GM13976 (cell line): ENCODE data around the gene BLVRA.
"Not testable (repeated sequence)": the region's sequence is repeated elsewhere in the genome, so short reads cannot be mapped to it uniquely, and the experiment has no call there.

ENCODE experiments used
- DNase-seq: peaks from one replicate; pipeline ENCODE4 v3.0.0; 2012; ENCODE audit warnings: low spot score
- in situ Hi-C: fragments of 300-500 bp; cut with MboI; formaldehyde crosslinking; loops from one replicate; pipeline ENCODE4 v1.12.0; 2022; ENCODE audit warnings: low sequenced_read_pairs, mixed read lengths, inconsistent platforms; ENCODE audit not compliant: unreplicated experiment
- TF ChIP-seq, protein P1 (sequence below): IDR thresholded peaks from 2 replicates; pipeline ENCODE4 v1.5.1; 2012; ENCODE audit warnings: borderline replicate concordance, mild to moderate bottlenecking; ENCODE audit not compliant: insufficient read depth; ENCODE audit errors: extremely low read depth, missing control alignments, control extremely low read depth

Gene BLVRA

DNA sequence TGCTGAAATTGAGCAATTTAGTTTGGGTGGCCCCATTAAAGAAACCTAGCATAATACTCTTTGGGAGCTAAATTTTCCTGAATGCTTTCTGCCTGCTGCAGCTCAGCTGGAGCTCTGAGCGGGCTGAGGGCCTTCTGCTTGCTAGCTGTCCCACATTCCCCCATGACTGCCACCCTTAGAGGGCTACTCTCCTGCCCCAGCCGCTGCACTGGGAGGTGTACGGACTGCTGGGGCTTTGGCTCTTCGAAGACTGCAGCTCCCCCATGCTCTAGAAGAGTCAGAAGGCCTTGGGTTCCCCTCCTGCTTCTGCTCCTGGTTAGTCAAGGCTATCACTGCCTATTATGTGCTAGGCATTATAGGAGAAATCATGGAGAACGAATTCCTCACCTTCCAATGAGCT, 31.5 kb downstream of the BLVRA start:
- in situ Hi-C loops, result no loop called here
- TF ChIP-seq, protein P1, sequence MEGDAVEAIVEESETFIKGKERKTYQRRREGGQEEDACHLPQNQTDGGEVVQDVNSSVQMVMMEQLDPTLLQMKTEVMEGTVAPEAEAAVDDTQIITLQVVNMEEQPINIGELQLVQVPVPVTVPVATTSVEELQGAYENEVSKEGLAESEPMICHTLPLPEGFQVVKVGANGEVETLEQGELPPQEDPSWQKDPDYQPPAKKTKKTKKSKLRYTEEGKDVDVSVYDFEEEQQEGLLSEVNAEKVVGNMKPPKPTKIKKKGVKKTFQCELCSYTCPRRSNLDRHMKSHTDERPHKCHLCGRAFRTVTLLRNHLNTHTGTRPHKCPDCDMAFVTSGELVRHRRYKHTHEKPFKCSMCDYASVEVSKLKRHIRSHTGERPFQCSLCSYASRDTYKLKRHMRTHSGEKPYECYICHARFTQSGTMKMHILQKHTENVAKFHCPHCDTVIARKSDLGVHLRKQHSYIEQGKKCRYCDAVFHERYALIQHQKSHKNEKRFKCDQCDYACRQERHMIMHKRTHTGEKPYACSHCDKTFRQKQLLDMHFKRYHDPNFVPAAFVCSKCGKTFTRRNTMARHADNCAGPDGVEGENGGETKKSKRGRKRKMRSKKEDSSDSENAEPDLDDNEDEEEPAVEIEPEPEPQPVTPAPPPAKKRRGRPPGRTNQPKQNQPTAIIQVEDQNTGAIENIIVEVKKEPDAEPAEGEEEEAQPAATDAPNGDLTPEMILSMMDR, result no peak
- DNase-seq, result no peak

DNA sequence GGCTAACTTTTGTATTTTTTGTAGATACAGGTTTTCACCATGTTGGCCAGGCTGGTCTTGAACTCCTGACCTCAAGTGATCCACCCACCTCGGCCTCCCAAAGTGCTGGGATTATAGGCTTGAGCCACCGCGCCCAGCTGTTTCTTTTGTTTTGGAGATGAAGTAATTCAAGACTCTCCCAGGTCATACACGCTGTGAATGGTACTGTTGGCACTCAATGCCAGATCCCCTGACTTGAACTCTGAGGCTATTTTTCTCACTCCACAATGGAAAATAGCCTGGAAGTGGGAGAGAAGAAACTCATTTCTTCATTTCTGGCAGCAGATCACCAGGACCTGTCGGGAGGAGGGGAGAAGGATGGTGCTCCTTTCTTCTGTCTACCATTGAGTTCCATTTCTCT, 32.4 kb downstream of the BLVRA start:
- TF ChIP-seq, protein P1, result no peak
- no peak for DNase-seq
- in situ Hi-C loops, result no loop called here

DNA sequence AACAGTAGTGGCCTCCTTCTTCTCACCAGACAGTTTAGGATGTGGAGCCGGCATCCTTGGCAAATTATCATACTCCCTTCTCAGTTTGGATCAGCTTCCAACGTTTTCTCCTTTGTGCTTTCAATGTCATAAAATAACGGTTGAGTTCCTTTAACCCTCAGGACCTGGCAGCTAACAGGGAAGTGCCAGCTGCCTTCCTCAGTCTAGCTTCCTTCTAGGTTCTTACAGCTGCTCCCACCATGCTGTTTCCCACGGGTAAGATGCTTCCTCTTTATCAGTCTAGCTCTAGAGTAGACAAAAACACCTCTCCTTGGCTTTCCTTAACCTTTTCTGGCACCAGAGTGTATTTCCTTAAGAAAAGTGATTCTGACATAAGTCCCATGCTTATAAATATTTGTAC, 33.2 kb downstream of the BLVRA start:
- DNase-seq, result no peak
- TF ChIP-seq, protein P1, result no peak
- in situ Hi-C loops, result no loop called here

DNA sequence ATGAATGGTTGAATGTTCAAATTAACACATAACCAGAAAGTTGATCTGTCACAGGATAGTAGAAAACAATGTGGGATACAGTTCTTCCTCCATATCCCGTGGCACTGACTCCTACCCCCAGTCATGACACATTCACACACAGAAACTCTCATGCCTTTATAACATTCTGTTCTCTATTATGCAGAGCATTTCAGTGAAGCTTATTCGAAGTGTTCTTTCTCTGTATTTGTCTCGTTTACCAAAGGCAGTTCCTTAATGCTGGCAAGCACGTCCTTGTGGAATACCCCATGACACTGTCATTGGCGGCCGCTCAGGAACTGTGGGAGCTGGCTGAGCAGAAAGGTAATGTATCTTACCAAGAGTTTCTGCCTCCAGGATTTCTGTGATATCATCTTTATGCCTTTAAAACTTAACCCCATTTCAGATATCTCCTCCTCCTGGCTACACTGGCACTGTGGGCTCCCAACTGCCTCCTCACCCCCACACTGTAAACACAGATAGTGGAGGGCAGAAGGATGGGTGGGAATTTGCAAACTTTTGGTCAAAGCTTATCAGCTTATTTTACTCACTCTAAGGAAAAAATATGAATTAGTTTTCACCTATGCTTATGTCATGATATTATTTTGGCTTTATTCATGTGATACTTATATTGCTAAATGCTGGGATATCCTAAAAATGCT, 34.1 kb downstream of the BLVRA start:
- in situ Hi-C loops, result no loop called here
- TF ChIP-seq, protein P1, result no peak

DNA sequence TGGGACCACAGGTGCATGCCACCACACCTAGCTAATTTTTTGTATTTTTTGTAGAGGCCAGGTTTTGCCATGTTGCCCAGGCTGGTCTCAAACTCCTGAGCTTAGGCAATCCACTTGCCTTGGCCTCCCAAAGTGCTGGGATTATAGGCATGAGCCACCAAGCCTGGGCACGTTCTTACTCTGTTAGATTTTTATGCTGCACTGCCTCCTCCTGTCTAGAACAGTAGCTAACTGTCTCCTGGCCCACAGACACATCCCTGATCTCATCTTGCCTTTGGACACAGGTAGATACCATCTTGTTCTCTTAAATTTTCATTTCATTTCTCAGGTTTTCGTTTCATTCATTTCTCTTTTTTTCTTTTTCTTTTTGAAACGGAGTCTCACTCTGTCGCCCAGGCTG, 41.1 kb downstream of the BLVRA start:
- in situ Hi-C loops, result no loop called here
- DNase-seq, result no peak
- TF ChIP-seq, protein P1, result no peak

More for the DNA sequence above, 34.1 kb downstream of the BLVRA start:
- no peak for DNase-seq

DNA sequence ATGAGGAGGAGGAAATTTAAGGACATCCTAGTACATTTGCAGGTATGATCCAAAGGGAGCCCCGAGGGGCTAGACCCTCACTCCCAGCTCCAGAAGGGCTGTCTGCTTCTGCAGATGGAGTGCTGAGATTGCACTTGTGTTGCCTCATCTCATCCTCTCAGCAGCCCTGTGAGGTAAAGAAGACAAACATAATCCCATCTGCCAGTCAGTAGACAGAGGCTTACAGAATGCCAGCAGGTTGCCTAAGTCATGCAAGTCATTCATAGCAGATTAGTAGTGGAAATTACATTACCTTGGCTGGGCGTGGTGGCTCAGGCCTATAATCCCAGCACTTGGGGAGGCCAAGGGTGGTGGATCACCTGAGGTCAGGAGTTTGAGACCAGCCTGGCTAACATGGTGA, 45.4 kb downstream of the BLVRA start:
- TF ChIP-seq, protein P1, result no peak
- no peak for DNase-seq
- in situ Hi-C loops, result no loop called here

DNA sequence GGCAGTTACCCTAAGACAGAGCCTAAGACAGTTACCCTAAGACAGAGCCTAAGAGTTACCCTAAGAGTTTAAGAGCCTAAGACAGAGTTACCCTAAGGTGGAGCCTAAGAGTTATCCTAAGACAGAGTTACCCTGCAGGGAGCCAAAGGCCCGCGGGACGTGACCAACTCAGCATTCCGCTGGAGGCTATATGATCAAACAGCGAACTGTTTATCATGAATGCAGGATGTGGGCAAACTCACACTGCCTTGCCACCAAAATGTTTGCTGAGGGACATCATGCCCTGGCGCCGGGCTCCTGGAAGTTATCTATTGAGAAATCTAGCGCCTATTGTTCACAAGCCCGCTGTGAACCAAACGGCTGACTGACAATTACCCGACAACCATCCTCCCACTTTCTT, 49.9 kb downstream of the BLVRA start:
- no peak for DNase-seq
- TF ChIP-seq, protein P1, result no peak
- in situ Hi-C loops, result no loop called here

DNA sequence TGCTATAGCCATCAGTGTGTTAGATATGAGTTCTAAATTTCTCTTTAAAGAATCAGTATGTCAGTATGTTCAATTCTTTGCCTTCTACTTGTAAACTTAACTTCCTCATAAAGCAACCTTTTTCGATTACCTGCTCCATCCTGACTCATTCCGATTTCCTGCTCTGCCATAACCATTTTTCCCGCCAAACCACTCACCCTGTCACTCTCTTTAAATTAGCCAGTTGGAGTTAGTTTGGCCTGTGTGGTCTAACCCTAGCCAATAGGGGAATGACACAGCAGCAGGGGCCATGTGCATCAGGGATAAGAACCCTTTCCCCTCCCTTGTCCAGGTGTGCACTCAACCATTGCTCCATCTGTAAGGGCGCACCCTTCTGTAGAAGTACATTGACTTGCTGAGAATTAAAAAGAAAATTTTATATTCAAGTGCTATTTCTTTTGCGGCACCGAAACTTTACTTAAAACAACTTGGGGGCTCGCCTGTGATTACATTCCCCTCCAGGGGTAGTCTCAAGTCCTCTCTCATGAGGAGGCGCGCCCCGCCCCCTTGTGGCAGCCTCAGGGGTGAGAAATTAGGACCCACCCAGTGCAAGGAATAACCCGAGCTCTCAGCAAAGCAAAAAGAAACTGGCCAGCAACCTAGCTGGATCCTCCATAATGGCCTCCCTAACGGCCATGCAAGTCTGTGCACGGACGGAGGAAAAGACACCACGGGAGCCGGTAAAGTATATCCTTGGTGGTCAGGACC, 51.9 kb downstream of the BLVRA start:
- in situ Hi-C loops, DNase-seq: not testable (repeated sequence)
